Endothelial cell of umbilical vein (primary cell): ENCODE measurements around the gene TENM4. TPM values are rescaled to one million over a fixed set of nuclear protein-coding genes. Genes with fewer than 3 reads are reported as not detected.
A peak's percentile ranks its signal among the peaks of the same experiment; 100 is the strongest.

Experiments used
- BruUV-seq: library from RNA; stranded (reverse); fragments of 400-500 nt; replicated peaks from 2 replicates; lab custom pipeline; 2021; lab: Mats Ljungman, UMichigan
- CTCF ChIA-PET: fragments of 300-600, 350-600 bp; sonication (Branson Sonifier 250); formaldehyde crosslinking; loops from one replicate; lab custom pipeline; 2021; ENCODE audit warnings: antibody characterized with exemption, inconsistent platforms; lab: Charles Lee
- POLR2A ChIA-PET: fragments of 300-600, 350-600 bp; sonication (Branson Sonifier 250); formaldehyde crosslinking; loops from one replicate; lab custom pipeline; 2021; ENCODE audit warnings: antibody characterized with exemption, inconsistent platforms; lab: Charles Lee
- DNase-seq: peaks from one replicate; pipeline ENCODE4 v3.0.0-alpha.2; 2011; ENCODE audit warnings: low read depth, low spot score
- FAIRE-seq: peaks from 2 replicates; lab custom pipeline; 2011; peaks lifted over from hg19 to GRCh38; lab: Jason Lieb, UNC
- H2AFZ ChIP-seq: 2 replicates; pipeline ENCODE4 v1.6.0; 2012; ENCODE audit warnings: low read depth, low read length, control low read depth, inconsistent platforms
- H3K27ac ChIP-seq: 2 replicates; pipeline ENCODE4 v1.5.1; 2011; ENCODE audit warnings: low read depth, mild to moderate bottlenecking, control low read depth, low read length, moderate library complexity; ENCODE audit not compliant: insufficient read depth
- H3K27me3 ChIP-seq, 2 experiments: 2 replicates each; pipeline versions ENCODE4 v1.6.0 to v1.6.1; 2011; ENCODE audit warnings: low read length in 2 of 2, mixed read lengths in 1 of 2; ENCODE audit not compliant: control insufficient read depth in 2 of 2, insufficient read depth in 2 of 2
- H3K36me3 ChIP-seq, 2 experiments: 2 replicates in 1 of 2; 3 replicates in 1 of 2; pipeline ENCODE4 v1.5.1; 2011; ENCODE audit warnings: low read length in 2 of 2, mild to moderate bottlenecking in 1 of 2, moderate library complexity in 1 of 2; ENCODE audit not compliant: control insufficient read depth in 2 of 2, insufficient read depth in 2 of 2; ENCODE audit errors: extremely low read depth in 1 of 2
- H3K4me1 ChIP-seq: 3 replicates; pipeline ENCODE4 v1.5.1; 2011; ENCODE audit warnings: mild to moderate bottlenecking, low read length; ENCODE audit not compliant: control insufficient read depth, insufficient read depth; ENCODE audit errors: extremely low read depth
- H3K4me2 ChIP-seq: 2 replicates; pipeline ENCODE4 v1.6.1; 2011; ENCODE audit warnings: low read length, control low read depth, mixed read lengths; ENCODE audit not compliant: insufficient read depth
- H3K4me3 ChIP-seq, 3 experiments: fragments of 200-600 bp in 1 of 3; sonication (generic), shearing (Covaris generic) in 1 of 3; replicated peaks in 1 of 3; 2 replicates each; pipeline ENCODE4 v1.5.1; 2011 to 2016; ENCODE audit warnings: control low read depth in 3 of 3, low read length in 3 of 3, mild to moderate bottlenecking in 2 of 3, inconsistent platforms in 1 of 3, low read depth in 1 of 3, moderate library complexity in 1 of 3; ENCODE audit not compliant: insufficient read depth in 1 of 3
- H3K79me2 ChIP-seq: 2 replicates; pipeline ENCODE4 v1.6.0; 2012; ENCODE audit warnings: low read length, inconsistent platforms; ENCODE audit not compliant: control insufficient read depth, insufficient read depth
- H3K9ac ChIP-seq: replicated peaks from 2 replicates; pipeline ENCODE3; 2011; ENCODE audit warnings: low read length, control low read depth; ENCODE audit not compliant: insufficient read depth; ENCODE audit errors: extremely low read depth
- H3K9me1 ChIP-seq: replicated peaks from 3 replicates; pipeline ENCODE4 v1.6.0; 2011; ENCODE audit warnings: mild to moderate bottlenecking, low read length; ENCODE audit not compliant: control insufficient read depth, insufficient read depth; ENCODE audit errors: extremely low read depth
- H3K9me3 ChIP-seq: replicated peaks from 2 replicates; pipeline ENCODE4 v1.5.1; 2012; ENCODE audit warnings: low read length, inconsistent platforms; ENCODE audit not compliant: control insufficient read depth, insufficient read depth
- H4K20me1 ChIP-seq: replicated peaks from 2 replicates; pipeline ENCODE3; 2011; ENCODE audit warnings: mild to moderate bottlenecking, low read length; ENCODE audit not compliant: control insufficient read depth, insufficient read depth; ENCODE audit errors: extremely low read depth
- CTCF ChIP-seq, 2 donors: IDR thresholded peaks; 1 replicate in 1 of 2; 2 replicates in 1 of 2; pipeline ENCODE4 v1.5.1; 2011; ENCODE audit warnings: low read length in 2 of 2, mild to moderate bottlenecking in 2 of 2, moderate library complexity in 2 of 2, control low read depth in 1 of 2, inconsistent platforms in 1 of 2, low read depth in 1 of 2; ENCODE audit not compliant: insufficient read depth in 1 of 2; ENCODE audit errors: extremely low read depth in 1 of 2
- EZH2 ChIP-seq: IDR thresholded peaks from 2 replicates; pipeline ENCODE4 v1.6.1; 2012; ENCODE audit warnings: borderline replicate concordance, low read depth, mild to moderate bottlenecking, moderate library complexity, low read length, inconsistent platforms; ENCODE audit not compliant: severe bottlenecking
- dilution Hi-C: fragments of 300-500 bp; cut with MboI; formaldehyde crosslinking; loops from one replicate; pipeline ENCODE4 v1.15.0; 2019; ENCODE audit warnings: low sequenced_read_pairs; ENCODE audit not compliant: extremely low pct_ligation_motif_present
- intact Hi-C: fragments of 100-400 bp; cut with micrococcal nuclease; formaldehyde crosslinking; loops from one replicate; pipeline ENCODE4 v1.10.0; 2022
- polyA plus RNA-seq, 4 experiments: library from polyadenylated mRNA; depleted of rRNA in 3 of 4; stranded (reverse) in 3 of 4; unstranded in 1 of 4; fragments of >200 nt; gene quantifications; 2 replicates each; pipeline versions ENCODE4 v1.2.1 to v1.2.3, GENCODE V29; 2011 to 2012; ENCODE audit warnings: missing spikeins in 1 of 4
- total RNA-seq: library from RNA; stranded (reverse); gene quantifications from 2 replicates; pipeline ENCODE4 v1.2.3, GENCODE V29; 2021

TENM4 gene
- total and polyA plus RNA-seq, 2 donors (not counting 3 experiments of a cell fraction or from before 2014, with no cell fraction given), result 0.06 to 0.27 TPM

GRCh38 chr11:79062814-79063762, 377.7 kb downstream of the TENM4 start:
- no TSS peak for BruUV-seq
- H2AFZ ChIP-seq, result no peak overlapping the region
- no peaks in the 10 kb centered on the region for H4K20me1 ChIP-seq
- CTCF ChIA-PET, result interaction anchor here (0.7 to 5.9 kb wide), 18 partner anchors 9 to 1943 kb away, joined by 3 to 115 read pairs (median 4); no protein-coding TSS in a partner anchor
- H3K4me2 ChIP-seq, result no peak overlapping the region
- no peak overlapping the region for H3K4me3 ChIP-seq
- intact Hi-C loops, result loop anchor here (1.0 to 5.0 kb wide), 3 partner anchors 16 to 429 kb away; no protein-coding TSS in a partner anchor
- H3K9me1 ChIP-seq, result no peaks in the 10 kb centered on the region
- DNase-seq (peak; percentile 46), FAIRE-seq (no peak)
- dilution Hi-C loops, result no loop called here
- peaks cover 0 to 6% of the 10 kb centered on the region in 2 experiments for H3K27me3 ChIP-seq
- TF ChIP-seq CTCF (IDR thresholded peaks at IDR 0.05; ENCODE audit: extremely low read depth in 1 of 2, insufficient read depth in 1 of 2, low read depth in 1 of 2, low read length in 2 of 2), result peak; percentile 53 to 63
- TF ChIP-seq EZH2, result no peak
- H3K36me3 ChIP-seq, result no peaks in the 10 kb centered on the region
- no peak overlapping the region for H3K27ac ChIP-seq
- POLR2A ChIA-PET, result no interaction called here
- no peak overlapping the region for H3K9ac ChIP-seq
- no peaks in the 10 kb centered on the region for H3K79me2 ChIP-seq
- H3K4me1 ChIP-seq, result no peaks in the 10 kb centered on the region
- H3K9me3 ChIP-seq, result no peaks in the 10 kb centered on the region
